HepG2 (cell line): ENCODE measurements around the gene CSMD2.

Source experiments
- CEBPB ChIP-seq: IDR thresholded peaks from 2 replicates; pipeline ENCODE4 v1.6.1; 2011; ENCODE audit warnings: low read depth, low read length, improper control_type of control experiment, borderline replicate concordance
- GABPA ChIP-seq, 2 experiments: IDR thresholded peaks; 2 replicates each; pipeline ENCODE4 v1.6.1; 2011 to 2016; ENCODE audit warnings: low read depth in 2 of 2, low read length in 1 of 2, missing biosample characterization in 1 of 2, missing genetic modification characterization in 1 of 2
- HNRNPLL ChIP-seq: fragments of 200-400 bp; formaldehyde crosslinking; IDR thresholded peaks from 2 replicates; pipeline ENCODE4 v1.6.1; 2017; ENCODE audit warnings: mild to moderate bottlenecking, low read depth, low read length; ENCODE audit not compliant: poor library complexity, severe bottlenecking
- KDM4B ChIP-seq: sonication (generic); formaldehyde crosslinking; IDR thresholded peaks from 2 replicates; pipeline ENCODE4 v1.4.0; 2020; ENCODE audit warnings: missing genetic modification reagents
- MXD4 ChIP-seq: IDR thresholded peaks from 2 replicates; pipeline ENCODE4 v1.6.1; 2016; ENCODE audit warnings: mild to moderate bottlenecking, missing biosample characterization, missing genetic modification reagents
- NFATC3 ChIP-seq: sonication (generic); formaldehyde crosslinking; IDR thresholded peaks from 2 replicates; pipeline ENCODE4 v1.5.1; 2020; ENCODE audit warnings: mild to moderate bottlenecking, missing genetic modification reagents
- POLR2A ChIP-seq, 2 experiments: IDR thresholded peaks; 2 replicates each; pipeline ENCODE4 v1.6.1; 2011; ENCODE audit warnings: low read depth in 2 of 2, low read length in 2 of 2, mild to moderate bottlenecking in 1 of 2, moderate library complexity in 1 of 2; ENCODE audit not compliant: insufficient read depth in 1 of 2
- TF ChIP-seq, protein P1 (sequence below): sonication (generic); formaldehyde crosslinking; IDR thresholded peaks from 2 replicates; pipeline ENCODE4 v1.9.0; 2022; ENCODE audit warnings: missing genetic modification reagents, mild to moderate bottlenecking, borderline replicate concordance
- TF ChIP-seq, protein P2 (sequence below): sonication (generic); formaldehyde crosslinking; IDR thresholded peaks from 2 replicates; pipeline ENCODE4 v1.5.0; 2020; ENCODE audit warnings: mild to moderate bottlenecking, missing genetic modification reagents, moderate library complexity
- TF ChIP-seq, protein P3 (sequence below): sonication (generic); formaldehyde crosslinking; IDR thresholded peaks from 2 replicates; pipeline ENCODE4 v1.9.0; 2021; ENCODE audit warnings: missing genetic modification reagents, mild to moderate bottlenecking, borderline replicate concordance

DNA sequence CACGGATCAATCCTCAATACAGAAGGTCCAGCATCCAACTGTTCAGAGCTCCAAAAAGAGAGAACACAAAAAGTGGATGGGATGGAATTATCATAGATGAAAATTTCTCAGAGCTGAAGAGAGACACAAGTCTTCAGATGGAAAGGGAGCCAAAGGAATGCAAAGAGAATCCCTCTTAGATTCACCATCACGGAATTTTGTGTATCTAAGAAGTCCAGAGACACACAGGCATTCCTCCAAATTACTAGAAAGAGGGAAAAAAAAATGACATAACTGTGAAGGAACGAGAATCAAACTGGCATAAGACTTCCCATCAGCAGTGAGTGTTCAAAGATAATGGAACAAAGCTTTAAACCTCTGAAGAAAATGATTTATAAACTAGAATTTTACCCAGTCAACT lies 591.4 kb downstream of the CSMD2 start:
- TF ChIP-seq, protein P1, sequence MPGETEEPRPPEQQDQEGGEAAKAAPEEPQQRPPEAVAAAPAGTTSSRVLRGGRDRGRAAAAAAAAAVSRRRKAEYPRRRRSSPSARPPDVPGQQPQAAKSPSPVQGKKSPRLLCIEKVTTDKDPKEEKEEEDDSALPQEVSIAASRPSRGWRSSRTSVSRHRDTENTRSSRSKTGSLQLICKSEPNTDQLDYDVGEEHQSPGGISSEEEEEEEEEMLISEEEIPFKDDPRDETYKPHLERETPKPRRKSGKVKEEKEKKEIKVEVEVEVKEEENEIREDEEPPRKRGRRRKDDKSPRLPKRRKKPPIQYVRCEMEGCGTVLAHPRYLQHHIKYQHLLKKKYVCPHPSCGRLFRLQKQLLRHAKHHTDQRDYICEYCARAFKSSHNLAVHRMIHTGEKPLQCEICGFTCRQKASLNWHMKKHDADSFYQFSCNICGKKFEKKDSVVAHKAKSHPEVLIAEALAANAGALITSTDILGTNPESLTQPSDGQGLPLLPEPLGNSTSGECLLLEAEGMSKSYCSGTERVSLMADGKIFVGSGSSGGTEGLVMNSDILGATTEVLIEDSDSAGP (CRISPR knock-in tag), result no peak
- no peak for TF ChIP-seq GABPA (IDR thresholded peaks at IDR 0.05; ENCODE audit: low read depth, low read length)
- no peak for TF ChIP-seq GABPA (CRISPR knock-in tag; IDR thresholded peaks at IDR 0.05; ENCODE audit: low read depth)
- TF ChIP-seq, protein P2, sequence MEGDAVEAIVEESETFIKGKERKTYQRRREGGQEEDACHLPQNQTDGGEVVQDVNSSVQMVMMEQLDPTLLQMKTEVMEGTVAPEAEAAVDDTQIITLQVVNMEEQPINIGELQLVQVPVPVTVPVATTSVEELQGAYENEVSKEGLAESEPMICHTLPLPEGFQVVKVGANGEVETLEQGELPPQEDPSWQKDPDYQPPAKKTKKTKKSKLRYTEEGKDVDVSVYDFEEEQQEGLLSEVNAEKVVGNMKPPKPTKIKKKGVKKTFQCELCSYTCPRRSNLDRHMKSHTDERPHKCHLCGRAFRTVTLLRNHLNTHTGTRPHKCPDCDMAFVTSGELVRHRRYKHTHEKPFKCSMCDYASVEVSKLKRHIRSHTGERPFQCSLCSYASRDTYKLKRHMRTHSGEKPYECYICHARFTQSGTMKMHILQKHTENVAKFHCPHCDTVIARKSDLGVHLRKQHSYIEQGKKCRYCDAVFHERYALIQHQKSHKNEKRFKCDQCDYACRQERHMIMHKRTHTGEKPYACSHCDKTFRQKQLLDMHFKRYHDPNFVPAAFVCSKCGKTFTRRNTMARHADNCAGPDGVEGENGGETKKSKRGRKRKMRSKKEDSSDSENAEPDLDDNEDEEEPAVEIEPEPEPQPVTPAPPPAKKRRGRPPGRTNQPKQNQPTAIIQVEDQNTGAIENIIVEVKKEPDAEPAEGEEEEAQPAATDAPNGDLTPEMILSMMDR, result no peak
- no peak for TF ChIP-seq CEBPB
- TF ChIP-seq HNRNPLL, result no peak
- no peak for TF ChIP-seq KDM4B (CRISPR knock-in tag)
- TF ChIP-seq, protein P3, sequence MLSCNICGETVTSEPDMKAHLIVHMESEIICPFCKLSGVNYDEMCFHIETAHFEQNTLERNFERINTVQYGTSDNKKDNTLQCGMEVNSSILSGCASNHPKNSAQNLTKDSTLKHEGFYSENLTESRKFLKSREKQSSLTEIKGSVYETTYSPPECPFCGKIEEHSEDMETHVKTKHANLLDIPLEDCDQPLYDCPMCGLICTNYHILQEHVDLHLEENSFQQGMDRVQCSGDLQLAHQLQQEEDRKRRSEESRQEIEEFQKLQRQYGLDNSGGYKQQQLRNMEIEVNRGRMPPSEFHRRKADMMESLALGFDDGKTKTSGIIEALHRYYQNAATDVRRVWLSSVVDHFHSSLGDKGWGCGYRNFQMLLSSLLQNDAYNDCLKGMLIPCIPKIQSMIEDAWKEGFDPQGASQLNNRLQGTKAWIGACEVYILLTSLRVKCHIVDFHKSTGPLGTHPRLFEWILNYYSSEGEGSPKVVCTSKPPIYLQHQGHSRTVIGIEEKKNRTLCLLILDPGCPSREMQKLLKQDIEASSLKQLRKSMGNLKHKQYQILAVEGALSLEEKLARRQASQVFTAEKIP (CRISPR knock-in tag), result no peak
- TF ChIP-seq MXD4, result no peak
- TF ChIP-seq POLR2A (IDR thresholded peaks at IDR 0.05; ENCODE audit: insufficient read depth in 1 of 2, low read depth in 2 of 2, low read length in 2 of 2), result no peak
- TF ChIP-seq NFATC3 (CRISPR knock-in tag), result no peak
